Omental fat pad (tissue), 4 donors: Measurements from ENCODE around the gene STRN3. TPM values are rescaled to one million over a fixed set of nuclear protein-coding genes. Genes with fewer than 3 reads are reported as not detected.

Experiments
- ATAC-seq: fragments of 150-250 bp; one replicate; pipeline ENCODE4 v1.9.1; 2016; ENCODE audit warnings: mild to moderate bottlenecking, moderate library complexity; ENCODE audit not compliant: low FRiP score
- DNase-seq: peaks from one replicate; pipeline ENCODE4 v3.0.0-alpha.2; 2019; ENCODE audit warnings: low spot score
- total RNA-seq, 4 donors: library from RNA; depleted of rRNA; stranded (reverse); fragments of >200 nt; gene quantifications; one replicate each; pipeline ENCODE4 v1.1.0, GENCODE V29; 2016
- TF ChIP-seq, protein P1 (sequence below), 3 donors: fragments of 450-650 bp; IDR thresholded peaks; one replicate each; pipeline ENCODE4 v1.5.1; 2016 to 2017; ENCODE audit warnings: antibody characterized with exemption in 3 of 3, mild to moderate bottlenecking in 3 of 3, moderate library complexity in 2 of 3

STRN3 gene
- total RNA-seq, 4 donors from 2014 or later = 35.6 to 56.7 (median 43.8) TPM

DNA sequence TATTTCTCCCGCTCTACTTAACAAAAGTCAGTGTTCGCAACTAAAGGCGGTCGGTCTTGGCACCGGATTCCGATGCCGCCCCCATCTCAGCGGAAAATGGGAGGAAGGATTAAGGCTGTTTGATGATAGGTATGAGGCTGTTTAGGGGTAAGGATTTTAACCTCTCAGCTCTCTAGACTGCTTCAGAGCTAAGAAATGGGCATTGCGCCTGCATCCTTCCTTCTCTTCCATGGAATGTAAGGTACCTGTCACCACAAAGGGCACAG lies 150.5 kb downstream of the STRN3 start:
- no peak for DNase-seq
- no peak for ATAC-seq
- TF ChIP-seq, protein P1, sequence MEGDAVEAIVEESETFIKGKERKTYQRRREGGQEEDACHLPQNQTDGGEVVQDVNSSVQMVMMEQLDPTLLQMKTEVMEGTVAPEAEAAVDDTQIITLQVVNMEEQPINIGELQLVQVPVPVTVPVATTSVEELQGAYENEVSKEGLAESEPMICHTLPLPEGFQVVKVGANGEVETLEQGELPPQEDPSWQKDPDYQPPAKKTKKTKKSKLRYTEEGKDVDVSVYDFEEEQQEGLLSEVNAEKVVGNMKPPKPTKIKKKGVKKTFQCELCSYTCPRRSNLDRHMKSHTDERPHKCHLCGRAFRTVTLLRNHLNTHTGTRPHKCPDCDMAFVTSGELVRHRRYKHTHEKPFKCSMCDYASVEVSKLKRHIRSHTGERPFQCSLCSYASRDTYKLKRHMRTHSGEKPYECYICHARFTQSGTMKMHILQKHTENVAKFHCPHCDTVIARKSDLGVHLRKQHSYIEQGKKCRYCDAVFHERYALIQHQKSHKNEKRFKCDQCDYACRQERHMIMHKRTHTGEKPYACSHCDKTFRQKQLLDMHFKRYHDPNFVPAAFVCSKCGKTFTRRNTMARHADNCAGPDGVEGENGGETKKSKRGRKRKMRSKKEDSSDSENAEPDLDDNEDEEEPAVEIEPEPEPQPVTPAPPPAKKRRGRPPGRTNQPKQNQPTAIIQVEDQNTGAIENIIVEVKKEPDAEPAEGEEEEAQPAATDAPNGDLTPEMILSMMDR (IDR thresholded peaks at IDR 0.05) = no peak

GRCh38 chr14:30874999-30875787 lies 151.0 kb downstream of the STRN3 start:
- ATAC-seq = no peak
- DNase-seq = no peak
- TF ChIP-seq, protein P1 (IDR thresholded peaks at IDR 0.05) = no peak

- ATAC-seq (peak; percentile 58), DNase-seq (no peak)
- TF ChIP-seq, protein P1 (IDR thresholded peaks at IDR 0.05) = no peak
Measured at GRCh38 chr14:30874120-30874998, 151.8 kb downstream of the STRN3 start, which contains the start of gene COCH. Gene COCH, plus strand, starts transcription at chr14:30874559. Its CDS starts 380 bp downstream, at chr14:30874939.

GRCh38 chr14:30873308-30874119 lies 152.7 kb downstream of the STRN3 start:
- DNase-seq (no peak), ATAC-seq (no peak)
- TF ChIP-seq, protein P1 (IDR thresholded peaks at IDR 0.05) = no peak

DNA sequence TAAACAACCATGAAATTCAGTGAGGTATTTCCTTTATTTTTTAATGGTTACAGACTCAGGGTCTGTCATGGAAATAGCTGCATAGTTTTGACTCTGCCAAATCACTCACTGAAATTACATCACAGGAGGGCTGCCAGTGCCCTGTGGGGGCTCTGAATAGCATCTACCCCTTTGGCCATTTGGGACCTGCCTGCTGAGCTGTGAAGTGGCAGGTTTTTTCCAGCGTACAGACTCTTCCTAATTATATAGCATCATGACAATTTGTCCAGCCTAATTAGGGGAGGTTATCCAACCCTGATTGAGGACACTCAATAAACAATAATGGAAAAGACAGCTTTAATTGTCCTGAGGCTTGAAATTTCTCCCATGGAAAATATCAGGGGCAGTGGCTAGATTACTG lies 153.6 kb downstream of the STRN3 start:
- TF ChIP-seq, protein P1 (IDR thresholded peaks at IDR 0.05) = no peak
- DNase-seq (no peak), ATAC-seq (no peak)

GRCh38 chr14:30869551-30870155 lies 156.5 kb downstream of the STRN3 start:
- TF ChIP-seq, protein P1 (IDR thresholded peaks at IDR 0.05) = no peak
- DNase-seq = no peak
- no peak for ATAC-seq
